DND-41 (cell line): ENCODE data around the gene NR1I2.

ENCODE experiments used
- ATAC-seq: fragments of 200-7000 bp; cut with Tn5 transposase; 3 replicates; pipeline ENCODE4 v1.9.1; 2021; ENCODE audit warnings: low read depth; ENCODE audit not compliant: insufficient read depth
- DNase-seq: peaks from one replicate; pipeline ENCODE4 v3.0.0-alpha.2; 2020
- H2AFZ ChIP-seq: 2 replicates; pipeline ENCODE4 v1.6.0; 2012; ENCODE audit warnings: low read depth, low read length
- H3K27ac ChIP-seq: 2 replicates; pipeline ENCODE4 v1.5.1; 2012; ENCODE audit warnings: low read length, inconsistent platforms
- H3K27me3 ChIP-seq: fragments of 200-600 bp; sonication (generic); 2 replicates; pipeline ENCODE4 v1.6.0; 2012; ENCODE audit warnings: low read length, mild to moderate bottlenecking, inconsistent platforms; ENCODE audit not compliant: insufficient read depth, poor library complexity
- H3K36me3 ChIP-seq: 2 replicates; pipeline ENCODE4 v1.5.1; 2012; ENCODE audit warnings: low read length, inconsistent platforms; ENCODE audit not compliant: insufficient read depth
- H3K4me1 ChIP-seq: 2 replicates; pipeline ENCODE4 v1.5.1; 2012; ENCODE audit warnings: mild to moderate bottlenecking, low read length; ENCODE audit not compliant: insufficient read depth
- H3K4me2 ChIP-seq: 2 replicates; pipeline ENCODE4 v1.6.0; 2012; ENCODE audit warnings: mild to moderate bottlenecking, moderate library complexity, low read length, inconsistent platforms; ENCODE audit not compliant: insufficient read depth
- H3K4me3 ChIP-seq, 2 experiments: fragments of 200-600 bp in 1 of 2; shearing (Covaris generic) in 1 of 2; 2 replicates each; pipeline ENCODE4 v1.5.1; 2012 to 2016; ENCODE audit warnings: inconsistent platforms in 2 of 2, low read length in 2 of 2, mild to moderate bottlenecking in 2 of 2, low read depth in 1 of 2, moderate library complexity in 1 of 2
- H3K79me2 ChIP-seq: 2 replicates; pipeline ENCODE4 v1.6.0; 2012; ENCODE audit warnings: low read length, inconsistent platforms; ENCODE audit not compliant: insufficient read depth
- H3K9ac ChIP-seq: 2 replicates; pipeline ENCODE4 v1.6.0; 2012; ENCODE audit warnings: low read depth, mild to moderate bottlenecking, inconsistent platforms, low read length, moderate library complexity
- H3K9me3 ChIP-seq: 2 replicates; pipeline ENCODE4 v1.5.1; 2012; ENCODE audit warnings: low read length, moderate library complexity, mild to moderate bottlenecking, inconsistent platforms; ENCODE audit not compliant: insufficient read depth, severe bottlenecking
- H4K20me1 ChIP-seq: 2 replicates; pipeline ENCODE4 v1.6.0; 2012; ENCODE audit warnings: low read length; ENCODE audit not compliant: insufficient read depth
- CTCF ChIP-seq: IDR thresholded peaks from 2 replicates; pipeline ENCODE4 v1.5.1; 2012; ENCODE audit warnings: borderline replicate concordance, low read length, moderate library complexity, mild to moderate bottlenecking; ENCODE audit not compliant: poor library complexity, severe bottlenecking; ENCODE audit errors: extremely low read depth
- EZH2 ChIP-seq: IDR thresholded peaks from 3 replicates; pipeline ENCODE4 v1.6.1; 2012; ENCODE audit warnings: borderline replicate concordance, low read depth, mild to moderate bottlenecking, moderate library complexity, low read length, inconsistent platforms; ENCODE audit not compliant: severe bottlenecking

Gene NR1I2

GRCh38 chr3:119779731-119780383, 2.0 kb upstream of the NR1I2 start:
- ATAC-seq (no peak), DNase-seq (no peak)
- H3K4me1 ChIP-seq: no peaks in the 10 kb centered on the region
- no peak overlapping the region for H2AFZ ChIP-seq
- no peaks in the 10 kb centered on the region for H4K20me1 ChIP-seq
- no peaks in the 10 kb centered on the region for H3K27me3 ChIP-seq
- H3K4me3 ChIP-seq: no peak overlapping the region
- no peaks in the 10 kb centered on the region for H3K9me3 ChIP-seq
- H3K4me2 ChIP-seq: no peak overlapping the region
- no peaks in the 10 kb centered on the region for H3K79me2 ChIP-seq
- no peaks in the 10 kb centered on the region for H3K36me3 ChIP-seq
- no peak overlapping the region for H3K27ac ChIP-seq
- no peak overlapping the region for H3K9ac ChIP-seq
- TF ChIP-seq CTCF: no peak
- TF ChIP-seq EZH2: no peak

GRCh38 chr3:119782460-119782859, 559 bp downstream of the NR1I2 start:
- Histone ChIP-seq H3K4me2 (no peak overlapping the region), H3K79me2 (no peaks in the 10 kb centered on the region), H3K9ac (no peak overlapping the region), H2AFZ (no peak overlapping the region), H3K4me3 (no peak overlapping the region), H3K27me3 (no peaks in the 10 kb centered on the region), H3K27ac (no peak overlapping the region), H3K36me3 (no peaks in the 10 kb centered on the region), H4K20me1 (no peaks in the 10 kb centered on the region), H3K9me3 (no peaks in the 10 kb centered on the region), H3K4me1 (no peaks in the 10 kb centered on the region)
- DNase-seq: no peak
- TF ChIP-seq EZH2 (no peak), CTCF (no peak)
- ATAC-seq: no peak

GRCh38 chr3:119783255-119783654, 1.4 kb downstream of the NR1I2 start:
- TF ChIP-seq CTCF (no peak), EZH2 (no peak)
- no peak overlapping the region for H3K9ac ChIP-seq
- no peak overlapping the region for H2AFZ ChIP-seq
- no peaks in the 10 kb centered on the region for H3K9me3 ChIP-seq
- no peak overlapping the region for H3K4me2 ChIP-seq
- no peaks in the 10 kb centered on the region for H3K79me2 ChIP-seq
- H3K4me3 ChIP-seq: no peak overlapping the region
- no peak overlapping the region for H3K27ac ChIP-seq
- no peaks in the 10 kb centered on the region for H3K27me3 ChIP-seq
- no peaks in the 10 kb centered on the region for H3K4me1 ChIP-seq
- H4K20me1 ChIP-seq: no peaks in the 10 kb centered on the region
- ATAC-seq (no peak), DNase-seq (no peak)
- H3K36me3 ChIP-seq: no peaks in the 10 kb centered on the region

- H3K27ac ChIP-seq: no peak overlapping the region
- no peak overlapping the region for H3K4me2 ChIP-seq
- no peaks in the 10 kb centered on the region for H3K36me3 ChIP-seq
- H3K4me1 ChIP-seq: no peaks in the 10 kb centered on the region
- H3K79me2 ChIP-seq: no peaks in the 10 kb centered on the region
- no peak for DNase-seq
- TF ChIP-seq EZH2: no peak
- no peak for TF ChIP-seq CTCF
- no peak for ATAC-seq
- H3K9ac ChIP-seq: no peak overlapping the region
- no peaks in the 10 kb centered on the region for H3K9me3 ChIP-seq
- no peaks in the 10 kb centered on the region for H3K27me3 ChIP-seq
- no peaks in the 10 kb centered on the region for H4K20me1 ChIP-seq
- H3K4me3 ChIP-seq: no peak overlapping the region
- H2AFZ ChIP-seq: no peak overlapping the region
Measured at GRCh38 chr3:119783883-119784282, 2.0 kb downstream of the NR1I2 start.
